Measurements from ENCODE around the gene CYBA. TPM values are rescaled to one million over a fixed set of nuclear protein-coding genes. Genes with fewer than 3 reads are reported as not detected.

The CYBA gene
- total and polyA plus RNA-seq, 9 donors, result 6.5 to 244 (median 56.6) TPM

DNA sequence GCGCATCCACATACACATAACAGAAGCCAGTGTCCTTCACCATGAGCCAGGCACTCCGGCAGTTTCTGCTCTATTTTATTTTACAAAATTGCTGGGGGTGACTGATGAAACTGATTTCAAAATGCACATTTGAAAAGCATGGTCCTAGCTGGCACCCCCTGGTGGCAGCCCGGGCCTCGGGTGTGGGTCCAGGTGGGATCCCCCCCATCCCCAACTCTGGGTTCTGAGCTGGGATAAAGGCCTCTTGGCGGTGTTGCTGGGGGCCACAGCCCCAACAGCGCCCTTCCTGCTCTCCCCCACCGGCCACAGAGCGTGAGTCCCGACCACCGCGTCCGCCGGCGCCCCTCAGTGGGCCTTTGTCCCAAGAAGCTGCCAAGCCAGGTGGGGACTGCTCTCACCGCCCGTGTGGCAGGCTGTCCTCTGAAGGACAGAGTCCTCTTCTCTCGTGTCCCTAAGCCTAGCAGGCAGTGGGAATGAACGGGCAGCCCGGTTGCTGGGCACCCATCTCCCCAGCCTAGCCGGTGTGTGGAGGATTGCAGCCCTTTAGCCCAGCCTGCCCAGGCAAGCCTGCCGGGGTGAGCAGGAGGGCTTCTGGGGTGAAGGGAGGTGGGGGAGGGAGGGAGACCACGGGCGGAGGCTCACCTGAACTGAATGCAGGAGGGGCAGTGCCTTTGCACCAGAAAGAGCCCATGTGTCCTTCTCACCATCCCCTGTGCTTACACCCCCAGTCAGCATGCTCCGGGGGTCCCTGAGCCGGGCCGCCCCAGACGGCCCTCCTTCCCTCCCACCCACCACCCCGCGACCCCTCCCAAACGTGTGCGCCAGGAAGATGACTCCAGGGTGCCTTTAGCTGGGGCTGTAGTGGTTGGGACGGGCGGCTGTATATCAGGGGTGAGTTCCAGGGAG, 34.6 kb upstream of the CYBA start:
- no peak overlapping the region for H3K4me3 ChIP-seq
- peak in 1 of 5 donors; percentile 28 for DNase-seq
- no peak for TF ChIP-seq EP300 (IDR thresholded peaks at IDR 0.05)
- TF ChIP-seq, protein P1, sequence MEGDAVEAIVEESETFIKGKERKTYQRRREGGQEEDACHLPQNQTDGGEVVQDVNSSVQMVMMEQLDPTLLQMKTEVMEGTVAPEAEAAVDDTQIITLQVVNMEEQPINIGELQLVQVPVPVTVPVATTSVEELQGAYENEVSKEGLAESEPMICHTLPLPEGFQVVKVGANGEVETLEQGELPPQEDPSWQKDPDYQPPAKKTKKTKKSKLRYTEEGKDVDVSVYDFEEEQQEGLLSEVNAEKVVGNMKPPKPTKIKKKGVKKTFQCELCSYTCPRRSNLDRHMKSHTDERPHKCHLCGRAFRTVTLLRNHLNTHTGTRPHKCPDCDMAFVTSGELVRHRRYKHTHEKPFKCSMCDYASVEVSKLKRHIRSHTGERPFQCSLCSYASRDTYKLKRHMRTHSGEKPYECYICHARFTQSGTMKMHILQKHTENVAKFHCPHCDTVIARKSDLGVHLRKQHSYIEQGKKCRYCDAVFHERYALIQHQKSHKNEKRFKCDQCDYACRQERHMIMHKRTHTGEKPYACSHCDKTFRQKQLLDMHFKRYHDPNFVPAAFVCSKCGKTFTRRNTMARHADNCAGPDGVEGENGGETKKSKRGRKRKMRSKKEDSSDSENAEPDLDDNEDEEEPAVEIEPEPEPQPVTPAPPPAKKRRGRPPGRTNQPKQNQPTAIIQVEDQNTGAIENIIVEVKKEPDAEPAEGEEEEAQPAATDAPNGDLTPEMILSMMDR (IDR thresholded peaks at IDR 0.05), result no peak
- WGBS, 3 donors, result 3 to 5% (median 4%) methylated on average over 28 to 33 of the region's 33 CpGs
- peaks cover 2% of the 10 kb centered on the region for H3K4me1 ChIP-seq (ENCODE audit: insufficient read depth)
- no peaks in the 10 kb centered on the region for H3K9me3 ChIP-seq
- intact Hi-C loops (cut with DNase I), result no loop called here
- H3K36me3 ChIP-seq, result no peaks in the 10 kb centered on the region
- H3K27ac ChIP-seq, result no peak overlapping the region
- peaks cover 3% of the 10 kb centered on the region for H3K27me3 ChIP-seq

DNA sequence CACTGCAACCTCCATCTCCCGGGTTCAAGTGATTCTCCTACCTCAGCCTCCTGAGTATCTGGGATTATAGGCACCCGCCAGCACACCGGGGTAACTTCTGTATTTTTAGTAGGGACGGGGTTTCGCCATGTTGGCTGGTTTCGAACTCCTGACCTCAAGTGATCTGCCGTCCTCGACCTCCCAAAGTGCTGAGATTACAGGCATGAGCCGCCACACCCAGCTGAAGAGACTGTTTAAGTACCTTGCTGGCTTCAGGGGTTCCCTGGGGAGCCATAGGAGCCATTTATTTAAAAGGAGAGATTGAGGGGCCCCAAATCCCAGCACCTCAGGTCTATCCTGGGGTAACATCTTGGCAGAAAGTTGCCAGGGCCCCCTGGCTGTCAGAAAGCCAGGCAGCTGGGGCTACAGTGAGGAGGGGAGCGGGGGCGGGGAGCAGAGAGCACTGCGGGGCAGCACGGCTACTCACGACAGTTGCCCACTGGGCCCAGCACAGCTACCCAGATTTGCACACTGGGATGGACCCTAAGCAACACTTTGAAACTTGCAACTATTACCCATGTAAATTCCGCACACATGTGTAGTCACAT, 33.8 kb upstream of the CYBA start:
- H3K4me1 ChIP-seq (ENCODE audit: insufficient read depth), result peaks cover 2% of the 10 kb centered on the region
- H3K27ac ChIP-seq, result no peak overlapping the region
- peak in 1 of 5 donors; percentile 26 for DNase-seq
- 56 to 62% (median 60%) methylated on average over 15 of the region's 15 CpGs for WGBS, 3 donors
- peaks cover 3% of the 10 kb centered on the region for H3K27me3 ChIP-seq
- no peaks in the 10 kb centered on the region for H3K9me3 ChIP-seq
- no peak overlapping the region for H3K4me3 ChIP-seq
- intact Hi-C loops (cut with DNase I), result no loop called here
- H3K36me3 ChIP-seq, result no peaks in the 10 kb centered on the region
- TF ChIP-seq EP300 (IDR thresholded peaks at IDR 0.05) (no peak), POLR2A (IDR thresholded peaks at IDR 0.05) (no peak)
- TF ChIP-seq, protein P1 (IDR thresholded peaks at IDR 0.05), result no peak

DNA sequence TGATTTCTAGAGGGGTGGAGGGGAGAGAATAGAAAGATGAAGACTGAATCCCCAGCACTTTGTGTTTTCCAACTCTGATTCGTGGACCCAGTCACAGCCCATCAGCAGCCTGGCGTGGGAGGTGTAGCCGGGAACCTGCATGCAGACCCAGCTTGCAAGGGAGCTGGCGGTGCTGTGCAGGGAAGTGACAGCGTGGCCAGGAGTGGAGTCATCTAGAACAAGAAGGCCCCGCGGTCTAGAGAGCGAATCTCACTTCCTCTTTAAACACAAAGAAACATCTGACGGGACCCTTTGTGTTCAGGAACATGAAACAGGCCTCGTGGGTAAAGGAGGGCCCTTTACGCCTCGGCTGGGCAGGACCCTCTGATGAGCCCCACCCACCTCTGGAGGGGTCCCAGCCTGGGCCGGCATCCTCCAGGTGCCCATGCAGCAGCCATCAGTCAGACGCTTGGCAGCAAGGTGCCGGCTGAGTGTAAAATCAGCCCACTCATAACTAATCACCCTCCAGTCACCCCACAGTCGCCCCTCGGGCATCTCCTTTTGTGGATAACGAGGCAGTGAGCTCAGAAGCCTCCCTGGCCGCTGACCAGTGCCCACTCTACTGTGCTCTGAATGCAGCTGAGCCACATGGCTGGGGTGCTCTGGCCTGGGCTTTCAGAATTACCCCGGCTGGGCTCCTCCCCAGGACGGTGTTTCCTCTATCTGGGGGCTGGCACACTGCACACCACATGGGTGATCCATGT, 31.0 kb upstream of the CYBA start:
- H3K9me3 ChIP-seq, result no peaks in the 10 kb centered on the region
- H3K27me3 ChIP-seq, result peaks cover 3% of the 10 kb centered on the region
- intact Hi-C loops (cut with DNase I), result no loop called here
- H3K4me1 ChIP-seq (ENCODE audit: insufficient read depth), result peaks cover 2% of the 10 kb centered on the region
- TF ChIP-seq EP300 (IDR thresholded peaks at IDR 0.05) (no peak), POLR2A (IDR thresholded peaks at IDR 0.05) (no peak)
- TF ChIP-seq, protein P1 (IDR thresholded peaks at IDR 0.05), result no peak
- H3K36me3 ChIP-seq, result no peaks in the 10 kb centered on the region
- no peak overlapping the region for H3K27ac ChIP-seq
- no peak for DNase-seq
- WGBS, 3 donors, result 10 to 22% (median 15%) methylated on average over 21 of the region's 21 CpGs
- no peak overlapping the region for H3K4me3 ChIP-seq

DNA sequence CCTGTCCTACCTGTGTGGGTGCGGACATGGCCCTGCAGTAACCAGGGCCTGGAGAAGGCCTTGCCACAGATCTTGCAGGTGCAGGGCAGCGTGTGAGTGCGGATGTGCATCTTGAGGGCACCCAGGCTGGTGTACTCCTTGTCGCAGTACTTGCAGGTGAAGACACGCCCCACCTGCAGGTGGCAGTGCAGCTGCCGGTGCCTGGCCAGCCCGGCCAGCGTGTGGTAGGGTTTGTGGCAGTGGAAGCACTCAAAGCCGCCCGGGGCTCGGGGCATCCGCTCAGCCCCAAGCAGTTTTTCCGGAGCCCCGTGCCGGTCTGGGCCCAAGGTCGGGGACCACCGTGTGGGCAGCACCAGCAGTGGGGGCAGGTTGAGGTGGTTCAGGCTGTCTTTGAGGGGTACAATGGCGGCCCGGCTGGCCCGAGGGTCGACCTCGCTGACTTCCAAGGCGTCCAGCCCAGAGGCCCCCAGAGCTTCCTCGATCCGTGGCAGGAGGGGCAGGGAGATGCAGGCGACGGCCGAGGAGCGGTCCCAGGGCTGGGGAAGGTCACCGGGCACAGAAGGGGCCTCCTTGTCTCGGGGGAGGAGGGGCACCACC, 30.3 kb upstream of the CYBA start:
- WGBS, 3 donors, result 24 to 41% (median 25%) methylated on average over 27 to 31 of the region's 31 CpGs
- no peaks in the 10 kb centered on the region for H3K9me3 ChIP-seq
- intact Hi-C loops (cut with DNase I), result no loop called here
- TF ChIP-seq POLR2A (IDR thresholded peaks at IDR 0.05) (no peak), EP300 (IDR thresholded peaks at IDR 0.05) (no peak)
- TF ChIP-seq, protein P1 (IDR thresholded peaks at IDR 0.05), result no peak
- no peak overlapping the region for H3K4me3 ChIP-seq
- DNase-seq, result no peak
- H3K36me3 ChIP-seq, result no peaks in the 10 kb centered on the region
- H3K4me1 ChIP-seq (ENCODE audit: insufficient read depth), result no peaks in the 10 kb centered on the region
- H3K27ac ChIP-seq, result no peak overlapping the region
- peaks cover 3% of the 10 kb centered on the region for H3K27me3 ChIP-seq

Measured in ovary (tissue), 9 donors.